Esophagus (tissue), 2 donors: Measurements from ENCODE around the gene REEP2. TPM values are rescaled to one million over a fixed set of nuclear protein-coding genes. Genes with fewer than 3 reads are reported as not detected.

Source experiments
- H3K27ac ChIP-seq, 2 donors: one replicate each; pipeline ENCODE4 v1.5.1; 2013; ENCODE audit warnings: low read depth in 2 of 2, mild to moderate bottlenecking in 2 of 2, inconsistent platforms in 1 of 2, low read length in 1 of 2, moderate library complexity in 1 of 2
- H3K27me3 ChIP-seq, 2 donors: one replicate each; pipeline ENCODE4 v1.6.1; 2013; ENCODE audit warnings: low read length in 2 of 2, control low read depth in 1 of 2, mild to moderate bottlenecking in 1 of 2; ENCODE audit not compliant: insufficient read depth in 2 of 2, control insufficient read depth in 1 of 2
- H3K36me3 ChIP-seq, 2 donors: one replicate each; pipeline ENCODE4 v1.6.1; 2013; ENCODE audit warnings: low read length in 1 of 2; ENCODE audit not compliant: control insufficient read depth in 2 of 2, insufficient read depth in 2 of 2
- H3K4me1 ChIP-seq, 2 donors: one replicate each; pipeline ENCODE4 v1.6.1; 2013; ENCODE audit warnings: low read length in 1 of 2; ENCODE audit not compliant: control insufficient read depth in 2 of 2, insufficient read depth in 2 of 2
- H3K4me3 ChIP-seq, 2 donors: one replicate each; pipeline ENCODE4 v1.5.1; 2013; ENCODE audit warnings: low read length in 2 of 2, mild to moderate bottlenecking in 2 of 2, low read depth in 1 of 2, moderate library complexity in 1 of 2
- H3K9me3 ChIP-seq, 2 donors: one replicate each; pipeline ENCODE4 v1.6.1; 2013; ENCODE audit warnings: mild to moderate bottlenecking in 2 of 2, low read depth in 1 of 2, low read length in 1 of 2, moderate library complexity in 1 of 2; ENCODE audit not compliant: control insufficient read depth in 2 of 2, insufficient read depth in 1 of 2
- WGBS, 2 donors: extraction: QIAGEN DNeasy Blood & Tissue Kit; methylation state at CpG; one replicate each; pipeline ENCODE4 v1.1.7; 2013; 5-methylcytosine and 5-hydroxymethylcytosine counted together
- polyA plus RNA-seq, 2 donors: library from polyadenylated mRNA; stranded (reverse); fragments of 200-250 nt; gene quantifications; one replicate each; pipeline ENCODE4 v1.2.3, GENCODE V29; 2013
- donor health status: healthy with polysubstance abuse.
- donor health status: Bipolar disorder and iron deficiency.

The REEP2 gene
- polyA plus RNA-seq, 2 donors = 2.0 to 2.6 TPM

GRCh38 chr5:138448070-138448469 is 9.2 kb downstream of the REEP2 start:
- Histone ChIP-seq H3K27me3 (no peaks in the 10 kb centered on the region), H3K4me1 (peaks cover 0 to 4% of the 10 kb centered on the region in 2 donors), H3K27ac (no peak overlapping the region), H3K9me3 (no peaks in the 10 kb centered on the region), H3K4me3 (no peak overlapping the region), H3K36me3 (no peaks in the 10 kb centered on the region)
- 81 to 90% methylated on average over 6 of the region's 6 CpGs for WGBS, 2 donors

DNA sequence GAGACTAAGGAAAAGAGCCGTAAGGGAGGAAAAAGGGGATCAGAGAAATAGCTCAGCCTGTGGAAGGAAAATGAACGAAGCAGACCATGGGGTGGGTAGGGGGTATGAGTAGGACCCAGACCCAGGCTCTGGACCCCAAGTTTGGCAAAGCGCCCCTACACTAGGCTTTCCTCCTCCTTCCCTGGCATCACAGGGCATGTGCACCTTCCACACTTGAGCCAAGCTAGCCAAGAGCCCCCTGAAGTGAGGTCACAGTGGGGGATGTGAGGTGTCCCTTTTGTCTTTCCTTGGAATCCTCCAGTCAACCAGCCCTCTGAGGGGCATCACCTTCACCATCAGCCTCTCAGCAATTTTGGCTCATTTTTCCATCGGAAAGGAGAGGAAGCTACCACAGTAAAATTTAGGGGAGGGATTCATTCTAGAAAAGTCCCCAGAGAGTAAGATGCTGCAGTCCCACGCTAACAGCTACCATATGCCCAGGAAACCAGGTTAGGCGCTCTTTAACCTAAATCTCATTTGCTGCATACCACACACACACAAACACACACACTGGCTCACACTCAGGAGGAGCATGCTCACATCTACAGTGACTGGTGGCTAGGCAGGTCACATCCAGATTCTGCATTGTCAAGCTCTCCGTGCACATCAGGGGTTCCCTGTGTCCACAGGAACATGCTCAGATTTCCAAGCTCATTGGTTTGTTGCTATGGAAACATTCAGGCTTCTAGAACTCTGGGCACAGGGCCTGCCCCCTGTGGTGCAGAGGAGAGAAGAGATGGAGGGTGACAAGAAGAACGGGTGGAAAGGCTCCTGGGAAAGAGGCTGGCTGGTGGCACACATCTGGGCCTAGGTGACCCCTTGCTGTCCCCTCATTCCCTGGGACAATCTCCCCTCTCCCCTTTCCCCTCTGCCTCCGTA is 9.9 kb downstream of the REEP2 start:
- H3K36me3 ChIP-seq = no peaks in the 10 kb centered on the region
- no peak overlapping the region for H3K4me3 ChIP-seq
- no peaks in the 10 kb centered on the region for H3K27me3 ChIP-seq
- H3K27ac ChIP-seq = no peak overlapping the region
- no peaks in the 10 kb centered on the region for H3K9me3 ChIP-seq
- H3K4me1 ChIP-seq = peaks cover 0 to 4% of the 10 kb centered on the region in 2 donors
- WGBS, 2 donors = 76 to 80% methylated on average over 9 of the region's 9 CpGs

GRCh38 chr5:138449501-138450239 is 10.8 kb downstream of the REEP2 start:
- WGBS, 2 donors = 13 to 16% methylated on average over 21 to 22 of the region's 22 CpGs
- no peak overlapping the region for H3K4me3 ChIP-seq
- H3K27me3 ChIP-seq = no peaks in the 10 kb centered on the region
- no peaks in the 10 kb centered on the region for H3K36me3 ChIP-seq
- no peaks in the 10 kb centered on the region for H3K9me3 ChIP-seq
- peaks cover 0 to 4% of the 10 kb centered on the region in 2 donors for H3K4me1 ChIP-seq
- H3K27ac ChIP-seq = no peak overlapping the region

GRCh38 chr5:138450971-138451370 is 12.1 kb downstream of the REEP2 start:
- WGBS, 2 donors = 91 to 94% methylated on average over 5 of the region's 5 CpGs
- Histone ChIP-seq H3K27ac (no peak overlapping the region), H3K4me1 (peaks cover 0 to 4% of the 10 kb centered on the region in 2 donors), H3K36me3 (no peaks in the 10 kb centered on the region), H3K27me3 (no peaks in the 10 kb centered on the region), H3K4me3 (no peak overlapping the region), H3K9me3 (no peaks in the 10 kb centered on the region)

DNA sequence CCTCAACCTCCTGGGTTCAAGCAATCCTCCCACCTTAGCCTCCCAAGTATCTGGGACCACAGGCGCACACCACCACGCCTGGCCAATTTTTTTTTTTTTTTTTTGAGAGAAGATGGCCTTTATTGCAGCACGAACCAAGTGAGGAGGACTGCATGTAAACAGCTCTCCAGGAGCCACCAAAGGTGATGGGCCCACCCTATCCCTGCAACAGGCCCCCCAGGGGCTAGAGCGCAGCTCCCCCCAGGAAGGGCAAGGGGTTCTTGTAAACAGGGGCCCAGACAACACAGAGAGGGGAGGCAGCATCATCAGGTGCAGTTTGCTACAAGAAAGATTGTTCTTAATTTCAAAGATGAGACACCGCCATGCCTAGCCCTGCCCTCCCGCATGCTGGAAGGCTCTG is 13.9 kb downstream of the REEP2 start:
- Histone ChIP-seq H3K4me3 (no peak overlapping the region), H3K9me3 (no peaks in the 10 kb centered on the region), H3K4me1 (peaks cover 0 to 4% of the 10 kb centered on the region in 2 donors), H3K27me3 (no peaks in the 10 kb centered on the region), H3K36me3 (no peaks in the 10 kb centered on the region), H3K27ac (no peak overlapping the region)
- WGBS, 2 donors = 90 to 95% methylated on average over 6 of the region's 6 CpGs

DNA sequence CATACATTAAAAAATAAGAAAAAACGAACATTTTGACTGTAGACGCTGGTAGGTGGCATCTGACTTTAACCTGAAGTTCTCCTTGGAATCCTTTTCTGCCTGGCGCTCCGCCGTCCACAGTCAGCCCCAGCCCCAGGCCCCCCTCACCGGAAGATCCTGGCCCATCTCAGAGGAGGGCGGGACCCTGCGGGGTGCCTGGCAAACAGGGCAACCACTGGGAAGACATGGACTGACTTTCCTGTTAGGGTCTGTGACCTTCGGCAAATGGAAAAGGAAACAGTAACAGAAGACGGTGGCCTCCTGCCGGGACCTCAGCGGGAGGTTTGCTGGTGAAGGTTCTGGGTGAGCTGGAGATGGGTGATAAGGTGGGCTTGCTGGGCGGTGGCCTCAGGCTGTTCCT is 14.7 kb downstream of the REEP2 start:
- WGBS, 2 donors = 86 to 91% methylated on average over 13 of the region's 13 CpGs
- H3K9me3 ChIP-seq = no peaks in the 10 kb centered on the region
- H3K4me3 ChIP-seq = no peak overlapping the region
- peaks cover 0 to 4% of the 10 kb centered on the region in 2 donors for H3K4me1 ChIP-seq
- no peaks in the 10 kb centered on the region for H3K36me3 ChIP-seq
- H3K27ac ChIP-seq = no peak overlapping the region
- H3K27me3 ChIP-seq = no peaks in the 10 kb centered on the region

DNA sequence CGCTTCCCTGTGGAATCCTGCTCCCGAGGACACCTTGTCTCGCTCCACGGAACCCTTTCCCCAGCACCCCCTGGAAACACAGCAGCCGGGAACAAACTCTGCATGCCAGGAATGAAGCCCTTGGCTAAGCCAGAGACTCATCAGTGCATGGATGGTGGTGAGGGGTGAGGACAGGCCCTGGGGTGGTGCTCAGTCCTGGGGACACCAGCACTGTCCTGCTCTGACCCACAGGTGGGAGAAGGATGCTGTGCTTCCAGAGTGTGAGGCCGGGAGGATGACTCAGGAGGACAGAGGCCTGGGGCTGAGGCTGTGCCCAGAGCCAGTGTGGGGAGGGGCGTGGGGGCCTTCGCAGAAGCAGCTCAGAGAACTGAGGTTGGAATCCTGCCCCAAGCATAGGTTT is 15.3 kb downstream of the REEP2 start:
- Histone ChIP-seq H3K9me3 (no peaks in the 10 kb centered on the region), H3K4me1 (peaks cover 0 to 4% of the 10 kb centered on the region in 2 donors), H3K36me3 (no peaks in the 10 kb centered on the region), H3K27me3 (no peaks in the 10 kb centered on the region), H3K27ac (no peak overlapping the region), H3K4me3 (no peak overlapping the region)
- WGBS, 2 donors = 80 to 81% methylated on average over 8 of the region's 8 CpGs

DNA sequence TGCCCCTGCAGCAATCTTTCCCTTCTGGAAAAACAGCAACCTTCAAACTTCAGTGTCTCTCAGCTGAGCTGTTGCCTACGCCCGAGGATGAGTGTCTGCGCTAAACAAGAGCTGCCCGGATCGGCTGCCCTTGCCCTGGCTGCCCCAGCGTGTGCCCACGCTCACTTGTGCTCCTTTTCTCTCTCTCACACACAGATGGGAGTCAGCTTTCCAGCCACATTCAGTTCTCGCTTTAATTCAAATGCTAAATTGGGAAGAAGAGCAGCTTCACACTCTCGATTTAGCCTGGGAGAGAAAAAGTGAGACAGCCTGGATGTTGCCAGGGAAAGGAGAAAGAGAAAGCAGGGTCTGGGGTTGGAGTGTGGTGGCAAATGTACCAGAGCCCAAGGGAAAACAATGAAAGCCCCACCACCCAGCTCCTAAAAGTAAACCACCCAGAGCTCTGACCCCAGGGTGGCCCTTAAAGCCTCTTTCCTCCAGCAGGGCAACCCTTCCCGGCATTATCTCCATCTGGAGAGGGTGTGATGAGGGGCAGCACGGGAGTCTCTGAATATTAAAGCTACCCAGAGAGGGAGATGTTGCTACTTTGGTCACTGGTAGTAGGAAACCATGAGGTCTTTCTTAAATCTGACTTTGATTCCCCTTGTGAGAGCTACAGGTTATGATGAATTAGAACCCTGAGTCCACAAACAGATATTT is 16.5 kb downstream of the REEP2 start:
- Histone ChIP-seq H3K9me3 (no peaks in the 10 kb centered on the region), H3K4me1 (no peaks in the 10 kb centered on the region), H3K4me3 (no peak overlapping the region), H3K27me3 (no peaks in the 10 kb centered on the region), H3K36me3 (no peaks in the 10 kb centered on the region), H3K27ac (no peak overlapping the region)
- WGBS, 2 donors = 80 to 82% methylated on average over 11 of the region's 11 CpGs

DNA sequence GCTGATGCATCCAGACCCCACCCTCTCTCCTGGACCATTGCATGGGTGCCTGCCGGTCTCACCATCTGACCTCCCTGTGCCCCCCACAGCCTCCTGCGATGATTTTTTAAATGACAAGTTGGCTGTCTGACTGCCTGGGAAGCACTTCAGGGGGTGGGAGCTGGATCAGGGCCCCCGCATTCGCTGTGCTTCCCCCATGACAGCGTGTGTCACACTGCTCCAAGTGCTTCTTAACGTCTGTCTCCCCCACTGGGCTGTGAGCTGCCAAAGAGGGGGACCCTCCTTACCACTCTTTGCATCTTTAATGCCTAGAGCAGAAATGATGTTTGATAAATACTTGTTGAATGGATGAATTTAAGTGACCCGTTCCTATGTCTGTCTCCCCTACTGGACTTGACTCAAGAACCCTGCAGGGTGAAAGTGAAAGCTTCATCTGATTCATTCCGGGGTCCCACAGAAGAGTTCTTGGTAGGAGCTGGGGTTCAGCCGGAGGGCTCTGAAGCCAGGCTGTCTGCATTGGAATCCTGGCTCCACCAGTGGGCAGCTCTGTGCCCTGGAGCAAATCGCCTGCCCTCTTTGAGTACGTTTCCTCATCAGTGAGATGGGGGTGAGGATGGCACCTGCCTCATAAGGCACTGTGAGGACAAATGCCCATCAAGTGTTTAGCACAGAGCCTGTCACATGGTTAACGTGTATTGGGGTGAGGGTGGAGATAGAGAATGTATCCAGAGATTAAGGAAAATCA is 18.8 kb downstream of the REEP2 start:
- WGBS, 2 donors = 77 to 83% methylated on average over 12 of the region's 12 CpGs
- H3K36me3 ChIP-seq = no peaks in the 10 kb centered on the region

More for the DNA sequence above, 18.8 kb downstream of the REEP2 start:
- Histone ChIP-seq H3K4me1 (peaks cover 0 to 5% of the 10 kb centered on the region in 2 donors), H3K4me3 (no peak overlapping the region), H3K27me3 (no peaks in the 10 kb centered on the region), H3K9me3 (no peaks in the 10 kb centered on the region), H3K27ac (no peak overlapping the region)
